ENCODE measurements around the gene CLN6.

Gene CLN6

GRCh38 chr15:68208636-68209240 lies 20.8 kb downstream of the CLN6 start:
- H3K4me3 ChIP-seq (ENCODE audit: low read length), result no peak overlapping the region
- no peak for DNase-seq (ENCODE audit: low read depth)
- no peak for TF ChIP-seq CTCF (conservative IDR thresholded peaks at IDR 0.05; ENCODE audit: low read depth, low read length)

GRCh38 chr15:68208136-68208535 lies 21.4 kb downstream of the CLN6 start:
- no peak for DNase-seq (ENCODE audit: low read depth)
- no peak for TF ChIP-seq CTCF (conservative IDR thresholded peaks at IDR 0.05; ENCODE audit: low read depth, low read length)
- H3K4me3 ChIP-seq (ENCODE audit: low read length), result no peak overlapping the region

- no peak overlapping the region for H3K4me3 ChIP-seq (ENCODE audit: low read length)
- TF ChIP-seq CTCF (conservative IDR thresholded peaks at IDR 0.05; ENCODE audit: low read depth, low read length), result no peak
- no peak for DNase-seq (ENCODE audit: low read depth)
Measured at GRCh38 chr15:68207176-68207935, 22.2 kb downstream of the CLN6 start.

- no peak for TF ChIP-seq CTCF (conservative IDR thresholded peaks at IDR 0.05; ENCODE audit: low read depth, low read length)
- DNase-seq (ENCODE audit: low read depth), result no peak
- no peak overlapping the region for H3K4me3 ChIP-seq (ENCODE audit: low read length)
Measured at GRCh38 chr15:68206711-68207151, 22.8 kb downstream of the CLN6 start.

- no peak for DNase-seq (ENCODE audit: low read depth)
- no peak overlapping the region for H3K4me3 ChIP-seq (ENCODE audit: low read length)
- TF ChIP-seq CTCF (conservative IDR thresholded peaks at IDR 0.05; ENCODE audit: low read depth, low read length), result no peak
Measured at GRCh38 chr15:68205954-68206539, 23.5 kb downstream of the CLN6 start.

- no peak overlapping the region for H3K4me3 ChIP-seq (ENCODE audit: low read length)
- no peak for DNase-seq (ENCODE audit: low read depth)
- TF ChIP-seq CTCF (conservative IDR thresholded peaks at IDR 0.05; ENCODE audit: low read depth, low read length), result no peak
Measured at GRCh38 chr15:68205558-68205944, 24.0 kb downstream of the CLN6 start.
